T-cell (primary cell): ENCODE results near the gene PRLR. TPM values are rescaled to one million over a fixed set of nuclear protein-coding genes. Genes with fewer than 3 reads are reported as not detected.

ENCODE experiments used
- ATAC-seq, 4 experiments: fragments of 200-7000 bp in 3 of 4; fragments of 150-1000 bp in 1 of 4; cut with Tn5 transposase; replicated peaks in 1 of 4; 1 replicate in 3 of 4; 2 replicates in 1 of 4; pipeline ENCODE4 v1.10.0; 2021; ENCODE audit warnings: moderate library complexity in 3 of 4, mild to moderate bottlenecking in 2 of 4, moderate number of reproducible peaks in 1 of 4
- CTCF ChIA-PET, 2 donors: fragments of 300-600 bp; sonication (Branson Sonifier 250); formaldehyde crosslinking; loops; one replicate each; lab custom pipeline; 2022; ENCODE audit warnings: antibody characterized with exemption in 2 of 2; lab: Charles Lee
- POLR2A ChIA-PET, 2 donors: fragments of 300-600 bp; sonication (Branson Sonifier 250); formaldehyde crosslinking; loops; one replicate each; lab custom pipeline; 2022; ENCODE audit warnings: antibody characterized with exemption in 2 of 2; lab: Charles Lee
- DNase-seq, 35 experiments: peaks; one replicate each; pipeline versions ENCODE4 v3.0.0 to v3.0.0-alpha.2; 2013 to 2023
- H3K27ac ChIP-seq: one replicate; pipeline ENCODE4 v1.5.1; 2013; ENCODE audit warnings: low read length
- H3K27me3 ChIP-seq, 2 experiments: replicated peaks in 1 of 2; 1 replicate in 1 of 2; 2 replicates in 1 of 2; pipeline versions ENCODE4 v1.6.1 to v1.7.0; 2013; ENCODE audit warnings: low read length in 1 of 2, mixed read lengths in 1 of 2; ENCODE audit not compliant: control insufficient read depth in 2 of 2, insufficient read depth in 2 of 2; ENCODE audit errors: extremely low read depth in 1 of 2
- H3K36me3 ChIP-seq, 2 donors: 1 replicate in 1 of 2; 2 replicates in 1 of 2; pipeline versions ENCODE4 v1.6.1 to v1.7.0; 2013; ENCODE audit warnings: low read length in 1 of 2; ENCODE audit not compliant: control insufficient read depth in 2 of 2, insufficient read depth in 1 of 2; ENCODE audit errors: extremely low read depth in 1 of 2
- H3K4me1 ChIP-seq, 2 experiments: 1 replicate in 1 of 2; 2 replicates in 1 of 2; pipeline versions ENCODE4 v1.6.1 to v1.7.0; 2013; ENCODE audit warnings: low read length in 2 of 2, mixed read lengths in 1 of 2; ENCODE audit not compliant: insufficient read depth in 2 of 2, control insufficient read depth in 1 of 2; ENCODE audit errors: extremely low read depth in 1 of 2
- H3K4me3 ChIP-seq, 2 donors: 1 replicate in 1 of 2; 2 replicates in 1 of 2; pipeline versions ENCODE4 v1.5.1 to v1.7.0; 2013; ENCODE audit warnings: mild to moderate bottlenecking in 2 of 2, low read length in 1 of 2, moderate library complexity in 1 of 2; ENCODE audit not compliant: control insufficient read depth in 1 of 2; ENCODE audit errors: extremely low read depth in 1 of 2
- H3K9me3 ChIP-seq: 2 replicates; pipeline ENCODE4 v1.7.0; 2013
- H3K27ac Mint-ChIP-seq, 2 donors: one replicate each; pipeline ENCODE4 v1.8.0; 2020 to 2021; ENCODE audit warnings: mild to moderate bottlenecking in 2 of 2, mixed read lengths in 2 of 2
- H3K27me3 Mint-ChIP-seq, 2 donors: one replicate each; pipeline ENCODE4 v1.8.0; 2021 to 2022; ENCODE audit warnings: mixed read lengths in 2 of 2
- H3K36me3 Mint-ChIP-seq: one replicate; pipeline ENCODE4 v1.8.0; 2021; ENCODE audit warnings: mixed read lengths
- H3K4me1 Mint-ChIP-seq, 3 donors: one replicate each; pipeline ENCODE4 v1.8.0; 2020 to 2022; ENCODE audit warnings: mixed read lengths in 3 of 3, mild to moderate bottlenecking in 1 of 3
- H3K4me3 Mint-ChIP-seq, 3 donors: one replicate each; pipeline ENCODE4 v1.8.0; 2020 to 2022; ENCODE audit warnings: mild to moderate bottlenecking in 3 of 3, mixed read lengths in 3 of 3, moderate library complexity in 3 of 3
- H3K9me3 Mint-ChIP-seq, 3 donors: one replicate each; pipeline ENCODE4 v1.8.0; 2020 to 2022; ENCODE audit warnings: mixed read lengths in 3 of 3
- WGBS: methylation state at CpG from one replicate; pipeline ENCODE4 v1.1.5; 2013; ENCODE audit warnings: missing lambda C conversion rate; ENCODE audit not compliant: insufficient coverage; 5-methylcytosine and 5-hydroxymethylcytosine counted together
- total RNA-seq, 35 experiments: library from RNA in 6 of 35; stranded (reverse) in 6 of 35; fragments of 120-200 nt in 1 of 35; gene quantifications; one replicate each; pipeline versions ENCODE4 v1.2.1 to v1.2.4 and lab custom pipeline; 2013 to 2026

Gene PRLR
- total RNA-seq, 5 donors from 2014 or later (not counting 1 experiment from before 2014, with no cell fraction given), result 0.16 to 0.23 (median 0.23) TPM; not detected in 2

GRCh38 chr5:35253582-35253981 lies 23.3 kb upstream of the PRLR start:
- H3K36me3 ChIP-seq, result no peaks in the 10 kb centered on the region
- H3K4me3 ChIP-seq, result no peak overlapping the region
- H3K27me3 Mint-ChIP-seq, result peaks cover 0 to 3% of the 10 kb centered on the region in 2 donors
- DNase-seq (no peak), ATAC-seq (no peak)
- H3K27me3 ChIP-seq, result no peaks in the 10 kb centered on the region
- no peaks in the 10 kb centered on the region for H3K4me1 ChIP-seq
- no CpG with 5 or more reads among the region's 3 CpGs for WGBS
- no peaks in the 10 kb centered on the region for H3K36me3 Mint-ChIP-seq
- H3K27ac Mint-ChIP-seq, result no peak overlapping the region
- CTCF ChIA-PET, result no interaction called here
- no peaks in the 10 kb centered on the region for H3K9me3 ChIP-seq
- H3K4me1 Mint-ChIP-seq, result peaks cover 0 to 5% (median 5%) of the 10 kb centered on the region in 3 donors
- no peak overlapping the region for H3K27ac ChIP-seq
- POLR2A ChIA-PET, result no interaction called here
- H3K4me3 Mint-ChIP-seq, result no peak overlapping the region
- peaks cover 7 to 31% (median 16%) of the 10 kb centered on the region in 3 donors for H3K9me3 Mint-ChIP-seq

GRCh38 chr5:35252963-35253362 lies 22.7 kb upstream of the PRLR start:
- Mint-ChIP-seq H3K4me3 (no peak overlapping the region), H3K9me3 (peaks cover 7 to 31% (median 16%) of the 10 kb centered on the region in 3 donors), H3K4me1 (peaks cover 0 to 5% (median 5%) of the 10 kb centered on the region in 3 donors), H3K36me3 (no peaks in the 10 kb centered on the region), H3K27ac (no peak overlapping the region), H3K27me3 (peaks cover 0 to 3% of the 10 kb centered on the region in 2 donors)
- DNase-seq (no peak), ATAC-seq (no peak)
- Histone ChIP-seq H3K9me3 (no peaks in the 10 kb centered on the region), H3K36me3 (no peaks in the 10 kb centered on the region), H3K4me3 (no peak overlapping the region), H3K4me1 (no peaks in the 10 kb centered on the region), H3K27ac (no peak overlapping the region), H3K27me3 (no peaks in the 10 kb centered on the region)
- ChIA-PET CTCF (interaction anchor here in 1 of 2 donors (0.5 kb wide), 1 partner anchor 15 kb away, joined by 3 read pairs; no protein-coding TSS in a partner anchor), POLR2A (no interaction called here)
- 82% methylated on average over 2 of the region's 2 CpGs for WGBS

- Mint-ChIP-seq H3K27me3 (peaks cover 3 to 8% of the 10 kb centered on the region in 2 donors), H3K4me3 (peak overlapping the region in 2 of 3 donors; percentile 7 to 15), H3K9me3 (peaks cover 3 to 25% (median 12%) of the 10 kb centered on the region in 3 donors), H3K4me1 (peaks cover 0 to 5% (median 5%) of the 10 kb centered on the region in 3 donors), H3K27ac (no peak overlapping the region), H3K36me3 (no peaks in the 10 kb centered on the region)
- POLR2A ChIA-PET, result no interaction called here
- no peak overlapping the region for H3K27ac ChIP-seq
- H3K9me3 ChIP-seq, result no peaks in the 10 kb centered on the region
- CTCF ChIA-PET, result no interaction called here
- ATAC-seq, result no peak
- peaks cover 0 to 3% of the 10 kb centered on the region in 2 experiments for H3K27me3 ChIP-seq
- 73% methylated on average over 2 of the region's 5 CpGs for WGBS
- H3K4me3 ChIP-seq, result no peak overlapping the region
- H3K36me3 ChIP-seq, result no peaks in the 10 kb centered on the region
- no peak for DNase-seq
- no peaks in the 10 kb centered on the region for H3K4me1 ChIP-seq
These were observed 18.8 kb upstream of the PRLR start for GRCh38 chr5:35248843-35249780.

GRCh38 chr5:35247648-35248034 lies 17.4 kb upstream of the PRLR start:
- ChIA-PET CTCF (no interaction called here), POLR2A (no interaction called here)
- peaks cover 0 to 15% (median 2%) of the 10 kb centered on the region in 3 donors for H3K9me3 Mint-ChIP-seq
- Histone ChIP-seq H3K27me3 (peaks cover 0 to 3% of the 10 kb centered on the region in 2 experiments), H3K4me1 (no peaks in the 10 kb centered on the region), H3K9me3 (no peaks in the 10 kb centered on the region), H3K27ac (no peak overlapping the region), H3K36me3 (no peaks in the 10 kb centered on the region), H3K4me3 (no peak overlapping the region)
- H3K27me3 Mint-ChIP-seq, result peaks cover 8 to 10% of the 10 kb centered on the region in 2 donors
- ATAC-seq (no peak), DNase-seq (no peak)
- H3K27ac Mint-ChIP-seq, result no peak overlapping the region
- no peaks in the 10 kb centered on the region for H3K36me3 Mint-ChIP-seq
- whole genome bisulfite sequencing, result no CpG with 5 or more reads among the region's 6 CpGs
- H3K4me1 Mint-ChIP-seq, result peaks cover 0 to 5% (median 5%) of the 10 kb centered on the region in 3 donors
- H3K4me3 Mint-ChIP-seq, result no peak overlapping the region

- 100% methylated on average over 1 of the region's 7 CpGs for WGBS
- Histone ChIP-seq H3K9me3 (no peaks in the 10 kb centered on the region), H3K4me1 (no peaks in the 10 kb centered on the region), H3K4me3 (no peak overlapping the region), H3K27me3 (peaks cover 0 to 3% of the 10 kb centered on the region in 2 experiments), H3K36me3 (no peaks in the 10 kb centered on the region), H3K27ac (no peak overlapping the region)
- no peak for ATAC-seq
- Mint-ChIP-seq H3K36me3 (no peaks in the 10 kb centered on the region), H3K27me3 (peaks cover 8 to 10% of the 10 kb centered on the region in 2 donors), H3K27ac (no peak overlapping the region), H3K9me3 (peaks cover 0 to 9% (median under 1%) of the 10 kb centered on the region in 3 donors), H3K4me1 (peaks cover 0 to 5% (median 5%) of the 10 kb centered on the region in 3 donors), H3K4me3 (no peak overlapping the region)
- DNase-seq, result no peak
- POLR2A ChIA-PET, result no interaction called here
- CTCF ChIA-PET, result no interaction called here
These were observed 16.8 kb upstream of the PRLR start for GRCh38 chr5:35246900-35247647.

GRCh38 chr5:35246411-35246810 lies 16.1 kb upstream of the PRLR start:
- Histone ChIP-seq H3K4me1 (no peaks in the 10 kb centered on the region), H3K36me3 (no peaks in the 10 kb centered on the region), H3K4me3 (no peak overlapping the region), H3K27ac (no peak overlapping the region), H3K9me3 (no peaks in the 10 kb centered on the region), H3K27me3 (peaks cover 0 to 3% of the 10 kb centered on the region in 2 experiments)
- Mint-ChIP-seq H3K9me3 (peaks cover 0 to 3% (median 0%) of the 10 kb centered on the region in 3 donors), H3K4me1 (peaks cover 0 to 5% (median 5%) of the 10 kb centered on the region in 3 donors), H3K36me3 (no peaks in the 10 kb centered on the region), H3K27ac (no peak overlapping the region), H3K4me3 (no peak overlapping the region), H3K27me3 (peaks cover 6 to 10% of the 10 kb centered on the region in 2 donors)
- ChIA-PET POLR2A (no interaction called here), CTCF (no interaction called here)
- DNase-seq (no peak), ATAC-seq (no peak)
- 43% methylated on average over 2 of the region's 2 CpGs for WGBS
